ENCODE data around the gene TBC1D22A.

Gene TBC1D22A

DNA sequence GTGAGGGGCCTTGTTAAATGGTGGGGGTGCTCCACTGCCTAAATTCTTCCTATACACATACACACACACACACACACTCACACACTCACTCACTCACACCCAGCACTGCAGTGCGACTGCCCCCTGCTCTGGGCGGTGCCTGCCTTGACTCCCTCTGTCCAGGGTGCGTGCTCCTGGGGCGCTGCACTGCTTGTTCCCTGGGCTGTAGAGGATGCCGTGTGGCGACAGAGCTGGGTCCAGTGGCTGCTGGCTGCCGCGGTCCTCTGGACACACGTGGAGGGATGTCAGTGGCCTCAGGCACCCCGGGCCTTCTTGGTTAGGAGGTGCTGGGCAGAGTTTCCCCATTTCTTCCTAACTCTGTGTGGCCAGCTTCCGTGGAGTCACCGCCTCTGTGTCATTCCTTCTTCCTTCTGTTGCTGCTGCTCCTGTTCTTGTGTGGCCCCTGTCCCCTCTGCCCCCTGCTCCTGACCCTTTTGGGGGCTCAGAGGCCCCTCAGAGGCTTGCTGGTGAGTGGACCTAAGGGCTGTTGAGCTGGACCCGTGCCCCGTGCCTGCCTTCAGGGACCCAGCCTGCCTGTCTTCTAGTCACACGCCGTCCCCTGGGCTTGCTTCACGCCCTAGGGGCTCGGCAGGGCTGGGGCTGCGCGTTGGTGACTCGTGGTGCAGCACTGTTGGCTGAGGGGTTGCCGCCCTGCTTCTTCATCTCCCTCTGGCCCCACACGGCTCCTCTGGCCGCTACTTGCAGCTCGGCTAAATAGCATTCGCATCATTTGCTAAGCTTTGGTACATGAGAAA lies 147.0 kb downstream of the TBC1D22A start:
- DNase-seq (ENCODE audit: low spot score), result no peak

DNA sequence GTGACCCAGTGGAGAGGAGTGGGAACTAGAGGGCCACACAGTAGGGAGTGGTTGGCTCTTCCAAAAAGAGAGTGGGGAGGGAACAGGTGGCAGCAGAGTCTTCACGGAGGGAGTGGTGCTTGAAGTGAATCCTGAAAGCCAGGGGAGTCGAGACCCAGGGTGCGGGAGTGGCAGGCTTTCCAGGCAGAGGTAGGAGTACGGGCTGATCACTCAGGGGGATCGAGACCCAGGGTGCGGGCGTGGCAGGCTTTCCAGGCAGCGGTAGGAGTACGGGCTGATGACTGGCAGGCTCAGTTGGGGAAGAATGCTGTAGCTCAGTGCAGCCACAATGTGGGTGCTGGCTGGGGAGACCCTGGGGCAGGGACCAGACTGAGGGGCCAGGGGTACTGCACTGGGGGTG lies 148.2 kb downstream of the TBC1D22A start:
- DNase-seq (ENCODE audit: low spot score), result no peak

DNA sequence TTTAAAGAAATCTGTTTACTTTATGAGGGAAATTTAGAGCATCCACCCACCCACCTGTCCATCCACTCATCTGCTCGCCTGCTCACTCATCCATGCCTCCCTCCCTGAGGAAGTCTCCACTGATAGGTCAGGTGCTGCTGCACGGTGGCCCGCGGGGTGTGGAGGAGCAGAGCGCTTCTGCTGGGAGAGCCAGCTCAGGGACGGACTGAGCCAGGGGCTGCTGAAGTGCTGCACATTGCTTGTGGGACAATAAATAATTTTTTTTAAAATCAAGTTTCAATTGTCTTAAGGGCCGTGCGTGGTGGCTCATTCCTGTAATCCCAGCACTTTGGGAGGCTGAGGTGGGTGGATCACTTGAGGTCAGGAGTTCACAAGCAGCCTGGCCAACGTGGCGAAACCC lies 148.9 kb downstream of the TBC1D22A start:
- no peak for DNase-seq (ENCODE audit: low spot score)

DNA sequence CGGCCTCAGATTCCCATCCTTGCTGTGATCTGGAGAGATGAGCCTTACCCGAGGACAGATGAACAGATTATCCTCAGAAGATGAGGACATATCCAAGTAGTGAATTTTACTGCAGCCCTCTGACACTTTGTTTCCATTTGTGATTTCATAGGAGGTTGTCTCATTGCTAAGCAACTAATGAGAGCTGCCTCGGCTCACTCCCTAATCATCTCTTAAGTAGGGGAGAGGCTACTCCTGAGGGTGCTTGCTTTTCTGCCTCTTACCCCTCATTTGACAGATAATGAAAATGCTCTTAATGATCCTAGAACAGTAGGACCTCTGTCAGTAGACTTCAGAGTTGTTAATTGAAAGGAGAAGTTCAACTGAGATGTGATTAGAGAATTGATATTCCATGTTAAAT lies 150.9 kb downstream of the TBC1D22A start:
- DNase-seq (ENCODE audit: low spot score), result no peak

DNA sequence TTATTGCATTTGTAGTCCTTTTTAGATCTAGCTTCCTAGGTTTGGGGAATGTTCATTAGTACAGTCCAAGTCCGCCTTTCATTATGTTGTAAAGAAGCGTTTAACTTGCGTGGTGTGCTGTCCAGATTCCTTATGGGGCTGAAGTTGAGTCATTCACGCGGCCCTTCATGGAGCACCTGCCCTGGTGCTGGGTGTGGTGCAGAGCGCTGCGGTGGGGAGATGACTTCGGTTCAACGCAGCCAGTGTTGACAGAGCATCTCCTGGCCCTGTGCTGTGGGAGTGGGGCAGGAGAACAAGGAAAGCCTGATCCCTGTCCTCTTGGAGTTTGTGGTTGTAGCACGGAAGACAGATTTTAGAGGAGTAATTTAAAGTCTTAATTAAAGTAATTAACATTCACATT lies 152.0 kb downstream of the TBC1D22A start:
- DNase-seq (ENCODE audit: low spot score), result no peak

DNA sequence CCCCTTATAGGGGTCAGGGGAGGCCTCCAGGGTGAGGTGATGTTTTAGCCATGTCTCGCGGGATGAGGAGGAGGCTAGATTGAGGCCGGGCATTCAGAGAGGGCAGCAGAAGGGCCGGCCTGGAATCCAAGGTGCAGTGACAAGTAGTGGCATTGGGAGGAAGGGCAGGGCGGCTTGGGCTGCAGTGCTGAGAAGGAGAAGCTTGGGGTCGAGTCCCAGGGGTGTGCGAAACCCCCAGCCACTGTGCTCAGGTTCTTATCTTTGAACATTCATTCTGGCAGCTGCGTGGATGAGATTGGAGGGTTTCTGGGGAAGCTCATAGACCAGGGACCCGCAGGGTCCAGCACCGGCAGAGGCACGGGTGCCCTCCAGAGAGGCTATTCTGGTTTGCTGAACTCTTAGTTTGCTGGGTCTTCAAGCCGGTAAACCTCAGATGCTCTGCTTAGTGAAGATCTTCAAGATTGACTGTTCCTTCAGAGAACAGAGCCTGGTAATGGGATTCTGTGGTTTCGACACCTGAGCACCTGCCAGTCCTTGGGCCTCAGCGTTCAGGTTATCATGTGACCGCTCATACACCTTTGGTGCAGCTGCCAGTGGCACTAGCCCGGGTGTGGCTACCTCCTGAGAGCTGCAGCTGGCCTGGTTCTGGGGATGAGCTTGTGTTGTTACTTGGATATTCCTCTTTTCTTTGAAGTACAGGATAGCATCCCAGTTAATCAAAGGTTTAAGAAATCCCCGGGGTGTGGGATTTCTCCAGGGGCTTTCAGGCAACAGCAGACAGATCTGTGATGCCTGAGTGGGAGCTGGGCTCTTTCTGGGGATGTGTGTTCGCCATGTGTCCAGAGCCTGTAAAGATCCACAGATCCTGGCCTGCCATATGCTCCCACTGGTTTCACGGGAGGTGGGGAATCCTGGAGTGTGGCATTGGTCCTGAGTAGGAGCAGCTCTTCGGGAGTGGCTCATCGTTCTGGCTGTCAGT lies 152.8 kb downstream of the TBC1D22A start:
- no peak for DNase-seq (ENCODE audit: low spot score)

DNA sequence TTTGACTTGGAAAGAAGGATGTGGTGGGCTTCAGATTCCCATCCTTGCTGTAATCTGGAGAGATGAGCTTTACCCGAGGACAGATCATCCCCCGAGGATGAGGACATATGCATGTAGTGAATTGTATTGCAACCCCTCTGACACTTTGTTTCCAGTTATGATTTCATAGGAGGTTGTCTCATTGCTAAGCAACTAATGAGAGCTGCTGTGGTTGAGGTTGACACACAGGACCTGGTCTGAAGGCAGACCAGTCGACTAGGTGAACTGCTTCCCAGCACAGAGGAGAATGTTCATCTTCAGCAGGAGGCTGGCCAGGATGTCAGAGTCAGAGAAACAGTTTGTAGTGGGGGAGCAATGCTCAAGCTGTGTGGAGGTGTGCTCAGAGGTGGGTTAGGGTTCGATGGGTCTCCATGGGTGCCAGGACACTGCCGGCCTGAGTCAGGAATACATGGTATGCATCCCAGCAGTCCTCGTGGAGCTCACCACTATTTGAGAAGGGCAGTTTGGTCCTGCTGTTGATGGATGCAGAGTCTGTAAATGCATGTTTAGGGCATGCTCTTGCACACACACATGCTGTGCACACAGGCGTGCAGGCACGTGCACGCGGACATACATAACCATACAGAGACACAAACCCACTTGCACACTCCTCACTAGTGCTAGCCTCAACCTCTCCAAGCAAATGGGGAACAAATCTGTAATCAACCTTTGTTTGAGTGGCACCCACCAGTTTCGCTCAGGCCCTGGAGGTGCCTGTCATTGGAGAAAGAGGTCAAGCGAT lies 153.7 kb downstream of the TBC1D22A start:
- DNase-seq (ENCODE audit: low spot score), result no peak

DNA sequence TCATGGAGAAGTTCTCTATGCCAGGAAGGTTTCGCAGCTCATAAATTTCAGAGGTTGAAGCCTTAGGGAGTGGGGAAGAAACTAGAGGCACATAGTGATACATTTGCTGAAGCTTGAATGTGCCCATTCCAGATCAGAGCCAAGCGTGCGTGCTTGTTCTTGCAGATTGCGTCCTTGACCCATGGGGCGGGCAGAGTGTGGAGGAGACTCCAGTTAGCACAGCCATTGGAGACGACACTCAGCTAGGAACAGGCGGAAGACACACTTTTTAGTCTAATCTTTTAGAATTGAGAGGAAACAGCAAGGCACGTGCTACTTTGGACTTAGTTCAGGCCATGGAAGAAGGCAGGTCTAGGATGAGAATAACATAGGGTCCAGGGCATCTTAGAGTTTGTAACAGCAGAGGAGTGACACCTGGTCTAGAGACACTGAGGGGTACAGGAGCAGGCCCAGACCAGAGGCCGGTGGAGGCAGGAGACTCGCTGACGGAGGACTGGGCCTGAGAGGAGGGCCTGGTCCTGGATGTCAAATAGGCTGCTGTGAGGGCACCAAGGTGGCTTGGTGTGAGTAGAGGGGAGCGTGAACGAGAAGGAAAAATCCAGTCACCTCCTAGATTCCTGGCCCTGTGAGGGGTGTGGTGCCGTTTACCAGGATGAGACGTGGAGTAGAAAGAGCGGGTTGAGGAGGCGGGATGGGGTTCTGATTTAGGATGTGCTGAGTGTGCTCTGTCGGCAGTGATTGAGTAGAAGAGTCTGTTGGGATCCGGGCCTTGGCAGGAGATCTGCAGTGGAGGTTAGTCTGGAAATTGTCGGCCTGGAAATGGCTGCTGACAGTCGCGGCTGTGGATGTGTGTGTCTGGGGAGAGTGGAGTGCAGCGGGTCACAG lies 154.7 kb downstream of the TBC1D22A start:
- no peak for DNase-seq (ENCODE audit: low spot score)

DNA sequence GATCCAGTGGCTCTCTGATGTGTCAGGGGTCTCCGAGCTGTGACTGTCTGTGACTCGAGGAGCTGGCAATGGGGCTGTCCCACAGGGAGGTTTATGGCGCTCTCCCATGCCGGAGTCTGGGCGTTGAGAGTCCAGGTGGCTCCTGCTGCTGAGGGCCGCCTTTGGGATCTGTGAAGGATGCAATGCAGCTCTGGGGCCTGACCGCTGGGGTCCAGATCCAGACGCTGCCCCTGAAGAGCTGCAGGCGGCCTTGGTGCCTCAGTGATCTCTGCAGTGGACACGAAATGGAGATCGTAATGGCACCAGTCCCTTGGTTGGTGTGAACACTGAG lies 155.3 kb downstream of the TBC1D22A start:
- no peak for DNase-seq (ENCODE audit: low spot score)

DNA sequence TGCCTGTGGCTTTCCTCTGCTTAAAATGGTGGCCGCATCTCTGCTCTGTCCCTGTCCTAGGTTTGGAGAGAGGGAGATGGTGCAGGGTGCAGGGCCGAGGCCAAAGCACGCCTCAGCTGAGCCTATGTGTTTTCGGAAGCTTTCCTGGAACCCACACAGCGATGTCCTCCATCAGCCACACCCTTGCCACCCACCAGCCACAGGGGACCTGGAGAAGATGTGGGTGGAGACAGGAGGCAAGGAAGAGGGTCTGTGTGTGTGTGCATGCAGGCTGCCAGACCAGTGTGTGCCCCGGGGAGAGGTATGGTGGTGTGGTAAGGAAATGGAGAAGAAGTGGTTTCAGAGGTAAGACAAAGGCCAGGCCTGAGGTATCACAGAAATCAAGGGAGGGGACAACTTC lies 155.7 kb downstream of the TBC1D22A start:
- no peak for DNase-seq (ENCODE audit: low spot score)

DNA sequence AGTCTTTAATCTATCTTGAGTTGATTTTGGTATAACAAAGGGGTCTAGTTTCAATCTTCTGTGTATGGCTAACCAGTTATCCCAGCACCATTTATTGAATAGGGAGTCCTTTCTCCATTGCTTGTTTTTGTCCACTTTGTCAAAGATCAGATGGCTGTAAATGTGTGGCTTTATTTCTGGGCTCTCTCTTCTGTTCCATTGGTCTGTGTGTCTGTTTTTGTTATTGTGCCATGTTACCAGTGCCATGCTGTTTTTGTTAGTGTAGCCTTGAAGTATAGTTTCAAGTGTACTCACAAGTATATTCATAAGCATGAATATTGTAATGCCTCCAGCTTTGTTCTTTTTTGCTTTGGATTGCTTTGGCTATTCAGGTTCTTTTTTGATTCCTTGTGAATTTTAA lies 159.6 kb downstream of the TBC1D22A start:
- DNase-seq (ENCODE audit: low spot score), result no peak

DNA sequence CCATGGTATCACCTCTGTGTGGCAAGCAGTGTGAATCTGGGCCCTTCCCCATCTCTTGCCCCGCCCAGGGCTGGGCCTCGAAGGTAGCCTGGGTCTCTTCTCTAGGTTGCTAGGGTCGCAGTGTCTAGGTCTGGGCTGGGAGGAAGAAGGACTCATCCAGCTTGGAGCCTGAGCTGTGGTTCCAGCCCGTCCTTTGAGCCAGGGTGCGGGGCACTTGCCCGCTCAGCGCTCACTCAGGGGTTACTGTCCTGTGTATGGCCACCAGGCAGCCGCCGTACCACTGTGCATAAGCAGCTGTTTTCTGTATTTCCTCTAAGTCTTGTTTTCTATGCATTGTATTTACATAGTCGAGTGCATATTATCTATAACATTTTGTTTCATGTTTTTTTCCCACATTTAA lies 160.9 kb downstream of the TBC1D22A start:
- DNase-seq (ENCODE audit: low spot score), result no peak

DNA sequence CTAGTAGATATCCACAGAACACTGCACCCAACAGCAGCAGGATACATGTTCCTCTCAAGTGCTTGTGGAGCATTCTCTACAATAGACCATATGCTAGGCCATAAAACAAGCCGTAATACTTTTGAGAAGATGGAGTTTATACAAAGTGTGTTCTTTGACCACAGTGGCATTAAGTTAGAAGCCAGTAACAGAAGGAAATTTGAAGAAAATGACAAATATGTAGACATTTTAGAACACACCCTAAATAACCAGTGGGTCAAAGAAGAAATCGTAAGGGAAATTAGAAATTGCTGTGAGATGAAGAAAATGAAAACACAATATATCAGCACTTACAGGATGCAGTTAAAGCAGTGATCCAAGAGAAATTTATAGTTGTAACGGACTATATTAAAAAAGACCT lies 163.4 kb downstream of the TBC1D22A start:
- DNase-seq (ENCODE audit: low spot score), result no peak

DNA sequence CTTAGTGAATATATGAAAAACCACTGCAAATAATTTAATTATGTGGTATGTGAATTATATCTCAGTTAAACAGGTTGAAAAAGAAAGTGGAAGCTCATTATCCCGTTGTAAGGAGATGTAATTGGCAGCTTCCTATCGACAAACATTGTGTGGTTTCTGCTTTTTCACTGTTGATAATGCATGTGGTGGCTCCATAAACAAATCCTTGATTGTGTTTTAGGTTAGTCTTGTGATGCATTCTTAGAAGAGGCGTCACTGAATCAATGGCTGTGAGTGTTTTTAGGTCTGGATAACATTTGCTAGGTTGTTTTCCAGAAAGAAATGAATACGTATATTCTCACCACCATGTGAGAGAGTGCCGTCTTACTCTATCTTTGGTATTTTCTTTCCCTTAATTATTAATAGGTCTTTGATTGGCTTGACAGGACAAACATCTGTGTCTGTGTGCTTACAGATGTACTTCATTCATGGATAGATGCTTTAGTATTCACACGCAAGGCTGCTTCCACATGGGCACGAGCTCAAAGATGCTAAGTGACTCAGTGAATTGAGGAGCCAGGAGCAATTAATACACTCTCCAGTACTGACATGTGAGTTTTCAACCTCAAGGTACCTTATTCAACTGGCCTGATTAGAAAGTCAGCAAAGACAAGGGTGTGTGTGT lies 166.7 kb downstream of the TBC1D22A start:
- DNase-seq (ENCODE audit: low spot score), result no peak

DNA sequence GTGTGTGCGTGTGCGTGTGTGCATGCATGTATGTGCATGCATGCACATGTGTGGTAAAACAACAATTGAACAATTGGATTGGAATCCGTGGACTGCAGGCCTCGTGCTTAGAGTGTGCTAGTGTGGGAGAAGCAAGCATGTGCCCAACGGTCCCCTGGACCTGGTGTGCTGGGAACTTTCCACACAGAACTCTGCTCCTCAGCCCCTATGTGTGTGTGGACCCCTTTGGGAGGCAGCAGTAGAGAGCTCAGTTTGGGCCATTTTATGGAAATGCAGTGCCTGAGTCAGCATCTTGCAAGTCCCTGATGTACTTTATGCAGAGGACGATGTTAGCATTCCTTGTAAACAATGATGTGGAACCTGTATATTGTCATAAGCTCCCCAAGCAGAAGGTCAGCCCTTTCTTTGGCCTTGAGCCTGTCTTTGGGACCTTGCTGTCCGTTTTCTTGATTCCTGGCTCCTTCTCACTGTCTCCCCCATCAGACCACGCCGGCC lies 167.3 kb downstream of the TBC1D22A start:
- no peak for DNase-seq (ENCODE audit: low spot score)

DNA sequence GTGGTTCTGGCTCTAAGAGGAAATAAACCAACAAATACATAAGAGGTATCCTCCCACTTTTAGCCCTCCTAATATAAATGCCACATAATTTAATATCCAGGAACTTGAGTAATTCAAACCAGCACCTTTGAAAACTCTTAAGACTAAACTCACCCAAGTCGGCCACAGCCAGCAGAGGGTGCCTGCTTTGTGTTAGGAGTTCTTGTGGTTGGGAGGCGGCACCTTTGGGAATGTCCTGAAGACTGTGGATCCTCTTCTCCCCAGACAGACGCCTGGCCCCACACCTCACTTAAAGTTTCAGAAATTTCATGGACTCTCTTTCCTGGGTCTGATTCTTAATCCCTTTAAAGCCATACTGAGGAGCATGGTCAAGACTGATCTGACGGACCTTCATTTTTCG lies 169.0 kb downstream of the TBC1D22A start:
- DNase-seq (ENCODE audit: low spot score), result no peak

DNA sequence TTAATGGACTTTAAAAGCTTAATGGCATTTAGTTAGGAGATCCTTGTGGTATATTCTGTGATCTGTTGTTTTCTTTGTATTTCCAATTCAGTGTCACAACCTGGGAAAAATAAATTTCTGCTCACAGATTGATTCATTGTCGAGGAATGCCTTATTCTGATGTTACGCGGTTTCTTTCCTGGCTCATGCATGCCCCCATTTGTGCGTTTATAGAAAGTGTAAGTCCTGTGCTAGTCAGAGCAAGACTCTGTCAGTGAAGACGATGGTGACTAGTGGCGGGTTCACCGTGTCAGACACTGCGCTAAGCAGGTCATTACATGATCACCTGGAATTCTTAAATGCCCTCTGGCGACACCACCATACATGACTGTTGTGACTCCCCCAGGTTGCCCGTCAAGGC lies 169.4 kb downstream of the TBC1D22A start:
- DNase-seq (ENCODE audit: low spot score), result no peak

DNA sequence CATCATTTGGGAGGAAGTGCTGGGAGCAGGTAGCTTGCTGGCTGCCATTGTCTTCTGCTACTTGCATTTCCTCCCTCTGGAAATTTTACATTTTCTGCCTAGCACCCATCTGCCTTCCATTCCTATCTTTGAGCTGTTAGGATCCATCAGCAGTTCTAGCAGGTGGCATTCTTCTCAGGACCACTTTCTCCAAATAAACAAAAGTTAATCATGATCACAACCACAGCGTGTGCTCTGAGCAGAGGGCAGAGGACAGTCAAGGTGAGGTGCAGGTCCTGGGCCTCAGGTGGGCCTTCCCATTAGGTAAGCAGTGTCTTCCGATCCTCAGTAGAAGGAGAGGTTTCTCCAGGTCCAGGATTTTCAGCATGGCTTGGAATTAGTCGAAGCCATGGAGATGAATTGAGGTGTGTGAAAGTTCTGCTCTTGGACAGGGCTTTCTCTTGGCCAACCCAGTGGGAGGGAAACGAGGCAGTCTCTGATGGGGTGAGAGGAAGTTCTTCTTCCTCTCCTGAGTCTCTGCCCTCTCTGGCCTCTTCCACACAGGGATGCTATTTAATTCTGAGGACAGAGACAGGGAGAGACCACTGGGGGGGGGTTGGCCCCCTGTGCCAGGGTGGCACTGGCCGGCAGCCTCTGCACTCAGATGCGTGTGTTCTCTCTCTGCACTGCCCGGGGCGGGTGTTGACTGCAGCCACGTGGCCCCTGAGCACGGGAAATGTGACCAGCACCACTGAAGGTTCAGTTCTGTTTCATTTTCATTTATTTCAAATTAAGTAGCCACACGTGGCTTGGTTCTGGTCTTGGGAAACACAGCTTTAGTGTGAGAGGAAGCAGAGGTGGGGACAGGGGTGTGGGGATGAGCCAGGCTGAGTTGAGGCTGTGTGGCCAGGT lies 170.8 kb downstream of the TBC1D22A start:
- DNase-seq (ENCODE audit: low spot score), result no peak

DNA sequence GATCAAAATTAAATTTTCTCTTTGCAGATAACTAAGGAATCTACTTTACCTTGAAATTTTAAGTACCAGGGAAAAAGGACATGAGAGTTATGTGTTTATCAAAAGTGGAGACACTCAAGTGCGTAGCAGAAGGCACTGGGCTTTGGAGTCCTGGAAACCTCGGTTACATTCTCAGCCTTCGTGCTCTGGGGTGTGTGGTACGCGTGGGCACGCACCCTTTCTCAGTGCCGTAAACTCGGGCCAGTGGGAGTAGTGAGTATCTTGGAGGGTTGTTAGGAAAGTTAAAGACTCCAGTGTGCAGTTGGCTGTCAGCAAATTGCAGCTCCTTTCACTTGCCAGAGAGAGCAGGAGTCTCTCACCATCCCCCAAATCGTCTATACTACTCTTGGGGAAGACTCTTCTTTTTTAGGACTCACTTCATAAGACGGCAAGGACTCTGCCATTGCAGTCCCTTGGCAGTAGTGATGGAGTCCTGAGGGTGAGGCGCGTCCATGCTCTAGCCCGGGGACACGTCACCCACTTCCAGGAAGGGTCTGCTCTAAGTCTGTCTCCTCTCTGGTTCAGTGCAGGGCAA lies 171.8 kb downstream of the TBC1D22A start:
- DNase-seq (ENCODE audit: low spot score), result no peak
